ENCODE data around the gene GHR. TPM values are rescaled to one million over a fixed set of nuclear protein-coding genes. Genes with fewer than 3 reads are reported as not detected.

GHR gene
- polyA plus RNA-seq, 1 experiment, result 0.63 TPM

DNA sequence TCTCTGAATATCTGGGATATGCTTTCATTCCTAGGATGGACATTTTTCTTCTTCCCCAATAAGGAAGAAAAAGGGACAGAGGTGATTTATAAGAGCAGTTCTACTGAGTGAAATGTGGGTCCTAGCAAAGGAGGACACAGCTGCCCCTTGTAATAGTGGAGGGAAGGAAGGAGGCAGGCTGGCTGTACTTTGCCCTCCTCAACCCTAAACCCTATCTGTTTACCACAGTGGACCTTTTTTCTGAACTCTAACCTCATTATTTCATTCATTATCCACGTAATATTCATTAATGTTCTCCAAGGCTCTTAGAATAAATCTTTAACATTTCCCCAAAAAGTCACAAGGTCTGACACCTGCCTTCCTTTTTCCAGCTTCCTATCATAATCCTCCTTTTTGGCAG, 37.8 kb downstream of the GHR start:
- Histone ChIP-seq H3K4me3 (ENCODE audit: low read depth, low read length) (no peak overlapping the region), H3K9me3 (ENCODE audit: control insufficient read depth, insufficient read depth, low read length) (no peaks in the 10 kb centered on the region), H3K27ac (ENCODE audit: low read depth, low read length) (no peak overlapping the region), H3K27me3 (ENCODE audit: control insufficient read depth, insufficient read depth, low read length) (no peaks in the 10 kb centered on the region)
- ChIA-PET POLR2A (no interaction called here), CTCF (no interaction called here)
- DNase-seq (ENCODE audit: low read depth, low spot score), result no peak
- TF ChIP-seq, protein P1, sequence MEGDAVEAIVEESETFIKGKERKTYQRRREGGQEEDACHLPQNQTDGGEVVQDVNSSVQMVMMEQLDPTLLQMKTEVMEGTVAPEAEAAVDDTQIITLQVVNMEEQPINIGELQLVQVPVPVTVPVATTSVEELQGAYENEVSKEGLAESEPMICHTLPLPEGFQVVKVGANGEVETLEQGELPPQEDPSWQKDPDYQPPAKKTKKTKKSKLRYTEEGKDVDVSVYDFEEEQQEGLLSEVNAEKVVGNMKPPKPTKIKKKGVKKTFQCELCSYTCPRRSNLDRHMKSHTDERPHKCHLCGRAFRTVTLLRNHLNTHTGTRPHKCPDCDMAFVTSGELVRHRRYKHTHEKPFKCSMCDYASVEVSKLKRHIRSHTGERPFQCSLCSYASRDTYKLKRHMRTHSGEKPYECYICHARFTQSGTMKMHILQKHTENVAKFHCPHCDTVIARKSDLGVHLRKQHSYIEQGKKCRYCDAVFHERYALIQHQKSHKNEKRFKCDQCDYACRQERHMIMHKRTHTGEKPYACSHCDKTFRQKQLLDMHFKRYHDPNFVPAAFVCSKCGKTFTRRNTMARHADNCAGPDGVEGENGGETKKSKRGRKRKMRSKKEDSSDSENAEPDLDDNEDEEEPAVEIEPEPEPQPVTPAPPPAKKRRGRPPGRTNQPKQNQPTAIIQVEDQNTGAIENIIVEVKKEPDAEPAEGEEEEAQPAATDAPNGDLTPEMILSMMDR (IDR thresholded peaks at IDR 0.05; ENCODE audit: low read depth, low read length), result no peak

DNA sequence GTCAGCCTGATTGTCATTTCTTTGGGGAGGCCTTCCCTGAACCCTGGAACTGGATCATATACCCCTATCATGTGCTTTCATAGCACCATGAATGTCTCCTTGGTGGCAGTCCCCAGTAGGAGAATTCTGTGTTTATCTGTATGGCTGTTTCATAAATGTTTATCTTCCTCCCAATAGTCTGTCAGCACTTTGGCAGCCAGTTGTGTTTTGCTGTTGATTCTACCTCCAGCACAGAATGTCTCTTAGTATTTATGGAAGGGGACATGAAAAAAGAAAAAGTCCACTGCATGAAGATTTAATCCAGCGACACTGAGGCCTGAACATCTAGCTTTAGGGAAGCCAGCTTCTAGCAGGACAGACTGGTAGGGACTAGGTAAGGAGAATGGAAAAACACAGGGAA, 38.3 kb downstream of the GHR start:
- Histone ChIP-seq H3K4me3 (ENCODE audit: low read depth, low read length) (no peak overlapping the region), H3K27ac (ENCODE audit: low read depth, low read length) (no peak overlapping the region), H3K9me3 (ENCODE audit: control insufficient read depth, insufficient read depth, low read length) (no peaks in the 10 kb centered on the region), H3K27me3 (ENCODE audit: control insufficient read depth, insufficient read depth, low read length) (no peaks in the 10 kb centered on the region)
- DNase-seq (ENCODE audit: low read depth, low spot score), result no peak
- ChIA-PET POLR2A (no interaction called here), CTCF (no interaction called here)
- TF ChIP-seq, protein P1 (IDR thresholded peaks at IDR 0.05; ENCODE audit: low read depth, low read length), result no peak

DNA sequence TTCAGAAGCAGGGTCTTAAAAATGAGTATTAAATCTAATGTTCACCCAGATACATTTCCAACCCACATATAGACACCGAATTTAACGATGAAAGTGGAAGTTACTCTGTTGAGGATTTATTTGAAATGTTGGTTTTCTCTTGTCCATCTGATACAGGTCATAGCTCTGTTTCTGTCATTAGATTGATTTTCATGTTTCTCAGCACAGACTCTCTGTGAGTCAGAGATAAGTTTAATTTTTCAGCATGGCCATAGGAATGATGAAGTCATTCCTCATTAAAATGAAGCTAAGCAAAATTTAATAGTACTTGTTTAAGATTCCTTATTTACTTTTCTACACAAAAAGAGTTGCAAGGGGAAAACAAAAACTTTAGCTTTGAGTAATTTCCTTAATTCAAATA, 38.8 kb downstream of the GHR start:
- TF ChIP-seq, protein P1 (IDR thresholded peaks at IDR 0.05; ENCODE audit: low read depth, low read length), result no peak
- Histone ChIP-seq H3K9me3 (ENCODE audit: control insufficient read depth, insufficient read depth, low read length) (no peaks in the 10 kb centered on the region), H3K4me3 (ENCODE audit: low read depth, low read length) (no peak overlapping the region), H3K27me3 (ENCODE audit: control insufficient read depth, insufficient read depth, low read length) (no peaks in the 10 kb centered on the region), H3K27ac (ENCODE audit: low read depth, low read length) (no peak overlapping the region)
- no peak for DNase-seq (ENCODE audit: low read depth, low spot score)
- POLR2A ChIA-PET, result no interaction called here
- CTCF ChIA-PET, result no interaction called here

DNA sequence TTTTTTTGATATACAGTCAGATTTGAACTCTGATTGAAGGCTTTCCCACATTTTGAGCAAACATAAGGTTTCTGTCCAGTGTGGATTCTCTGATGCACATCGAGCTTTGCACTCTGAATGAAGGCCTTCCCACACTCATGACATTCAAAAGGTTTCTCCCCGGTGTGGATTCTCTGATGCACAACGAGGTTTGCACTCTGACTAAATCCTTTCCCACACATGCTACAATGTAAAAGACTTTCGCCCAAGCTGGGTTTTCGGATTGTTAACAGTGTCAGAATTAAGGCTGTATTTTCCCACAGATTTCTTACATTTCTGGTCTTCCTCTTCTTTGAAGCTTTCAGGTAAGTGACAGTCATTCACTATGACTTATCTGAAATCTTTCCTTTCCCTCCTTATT, 44.3 kb downstream of the GHR start:
- no peak overlapping the region for H3K4me3 ChIP-seq (ENCODE audit: low read depth, low read length)
- no peak for DNase-seq (ENCODE audit: low read depth, low spot score)
- CTCF ChIA-PET, result no interaction called here
- POLR2A ChIA-PET, result no interaction called here
- TF ChIP-seq, protein P1 (IDR thresholded peaks at IDR 0.05; ENCODE audit: low read depth, low read length), result no peak
- no peaks in the 10 kb centered on the region for H3K27me3 ChIP-seq (ENCODE audit: control insufficient read depth, insufficient read depth, low read length)
- peaks cover 6% of the 10 kb centered on the region; the same call in 1 of the 2 replicates for H3K9me3 ChIP-seq (ENCODE audit: control insufficient read depth, insufficient read depth, low read length)
- no peak overlapping the region for H3K27ac ChIP-seq (ENCODE audit: low read depth, low read length)

DNA sequence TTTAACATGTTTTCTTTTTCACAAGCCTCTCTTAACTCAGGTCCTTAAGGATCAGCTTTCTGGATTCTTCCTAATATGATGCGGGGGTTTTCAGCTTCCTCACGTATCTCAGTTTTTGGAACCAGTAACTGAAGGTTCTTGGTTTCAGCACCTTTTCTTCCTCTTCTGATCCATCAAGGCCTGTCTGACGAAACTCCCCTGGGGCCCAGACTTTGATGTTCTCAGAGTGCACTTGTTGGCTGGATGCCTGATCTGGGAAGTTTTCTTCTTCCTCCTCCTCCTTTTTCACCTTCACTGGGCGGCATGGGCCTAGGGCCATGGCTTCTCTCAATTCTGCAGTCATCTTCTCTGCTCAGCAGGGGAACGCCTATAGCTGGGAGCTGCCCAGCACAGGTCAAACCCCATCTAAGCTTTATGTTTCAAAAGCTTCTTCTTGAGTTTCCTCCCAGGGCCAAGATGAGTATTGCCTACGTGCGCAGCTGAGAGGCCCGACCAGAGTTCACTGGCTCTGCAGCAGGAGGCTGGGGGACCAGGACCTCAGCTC, 44.8 kb downstream of the GHR start:
- CTCF ChIA-PET, result no interaction called here
- peaks cover 6% of the 10 kb centered on the region; the same call in 1 of the 2 replicates for H3K9me3 ChIP-seq (ENCODE audit: control insufficient read depth, insufficient read depth, low read length)
- POLR2A ChIA-PET, result no interaction called here
- H3K27me3 ChIP-seq (ENCODE audit: control insufficient read depth, insufficient read depth, low read length), result no peaks in the 10 kb centered on the region
- no peak for DNase-seq (ENCODE audit: low read depth, low spot score)
- no peak overlapping the region for H3K27ac ChIP-seq (ENCODE audit: low read depth, low read length)
- TF ChIP-seq, protein P1 (IDR thresholded peaks at IDR 0.05; ENCODE audit: low read depth, low read length), result no peak
- no peak overlapping the region for H3K4me3 ChIP-seq (ENCODE audit: low read depth, low read length)
